Hematopoietic multipotent progenitor cell treated with erythropoietin and hydrocortisone succinate and interleukin-3 and kit ligand, for 6 days (in vitro differentiated cells): ENCODE measurements around the gene COIL.
A peak's percentile ranks its signal among the peaks of the same experiment; 100 is the strongest.

Experiments used
- DNase-seq: peaks from one replicate; pipeline ENCODE4 v3.0.0-alpha.2; 2015

The COIL gene

DNA sequence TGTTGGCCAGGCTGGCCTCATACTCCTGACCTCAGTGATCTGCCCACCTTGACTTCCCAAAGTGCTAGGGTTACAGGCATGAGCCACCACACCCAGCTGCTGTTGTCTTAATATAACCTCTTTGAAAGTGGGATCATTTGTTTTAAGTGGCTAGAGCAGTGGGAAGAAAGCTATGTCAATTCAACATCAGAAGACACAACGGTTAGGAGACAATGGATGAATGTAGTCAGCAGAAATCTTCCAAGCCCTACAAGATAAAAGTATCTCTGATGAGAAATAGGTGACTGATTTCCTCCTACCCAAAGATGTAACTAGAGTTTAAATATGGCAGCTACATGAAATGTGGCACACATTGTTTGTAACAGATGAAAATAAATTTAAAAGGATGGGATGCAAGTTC is 27.0 kb downstream of the COIL start:
- no peak for DNase-seq

DNA sequence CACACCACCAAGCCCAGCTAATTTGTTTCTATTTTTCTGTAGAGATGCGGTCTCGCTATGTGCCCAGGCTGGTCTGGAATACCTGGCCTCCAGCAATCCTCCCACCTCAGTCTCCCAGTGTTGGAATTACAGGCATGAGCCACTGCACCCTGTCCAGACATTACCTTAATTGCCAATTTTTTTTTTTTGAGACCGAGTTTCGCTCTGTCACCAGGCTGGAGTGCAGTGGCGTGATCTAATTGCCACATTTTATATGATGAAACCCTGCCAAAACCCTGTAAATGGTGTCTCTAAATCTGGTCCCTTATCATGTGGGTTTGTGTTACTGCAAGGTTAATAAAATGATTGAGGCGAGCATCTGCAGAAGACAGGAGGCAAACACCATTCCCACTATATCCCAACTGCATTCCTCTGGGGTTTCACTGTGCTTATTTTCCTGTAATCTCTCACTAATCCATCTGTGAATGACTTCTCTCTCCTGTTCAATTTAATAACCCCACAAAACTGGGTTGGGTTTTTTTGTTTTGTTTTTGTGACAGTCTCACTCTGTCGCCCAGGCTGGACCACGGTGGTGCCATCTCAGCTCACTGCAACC is 27.6 kb downstream of the COIL start:
- no peak for DNase-seq

DNA sequence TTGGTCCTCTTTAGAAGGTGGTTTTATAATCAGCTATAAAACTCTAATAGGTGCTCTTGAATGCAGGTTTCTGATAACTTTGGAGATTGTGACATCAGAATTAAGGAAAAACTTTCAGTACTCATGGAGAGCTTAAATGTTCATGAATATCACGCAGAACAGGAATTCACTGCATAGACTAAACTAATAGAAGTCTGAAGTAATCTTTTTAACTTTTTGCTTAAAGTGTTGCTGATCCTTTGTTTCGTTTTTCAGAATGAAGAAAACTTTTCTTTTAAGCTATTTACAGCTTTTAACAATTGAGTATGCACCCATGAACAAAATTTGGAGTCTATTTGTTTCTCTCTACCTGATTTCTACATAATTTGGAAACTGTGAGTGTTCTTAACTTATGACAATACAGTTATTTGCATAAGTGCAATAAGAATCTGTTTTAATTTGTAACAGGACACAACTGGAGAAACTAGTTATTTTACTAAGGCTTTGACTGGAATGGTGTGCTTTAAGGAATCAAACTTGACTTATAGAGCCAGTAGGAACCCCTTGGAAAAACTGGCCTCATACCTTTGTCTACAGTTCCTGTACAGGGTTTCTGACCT is 30.0 kb downstream of the COIL start:
- no peak for DNase-seq

DNA sequence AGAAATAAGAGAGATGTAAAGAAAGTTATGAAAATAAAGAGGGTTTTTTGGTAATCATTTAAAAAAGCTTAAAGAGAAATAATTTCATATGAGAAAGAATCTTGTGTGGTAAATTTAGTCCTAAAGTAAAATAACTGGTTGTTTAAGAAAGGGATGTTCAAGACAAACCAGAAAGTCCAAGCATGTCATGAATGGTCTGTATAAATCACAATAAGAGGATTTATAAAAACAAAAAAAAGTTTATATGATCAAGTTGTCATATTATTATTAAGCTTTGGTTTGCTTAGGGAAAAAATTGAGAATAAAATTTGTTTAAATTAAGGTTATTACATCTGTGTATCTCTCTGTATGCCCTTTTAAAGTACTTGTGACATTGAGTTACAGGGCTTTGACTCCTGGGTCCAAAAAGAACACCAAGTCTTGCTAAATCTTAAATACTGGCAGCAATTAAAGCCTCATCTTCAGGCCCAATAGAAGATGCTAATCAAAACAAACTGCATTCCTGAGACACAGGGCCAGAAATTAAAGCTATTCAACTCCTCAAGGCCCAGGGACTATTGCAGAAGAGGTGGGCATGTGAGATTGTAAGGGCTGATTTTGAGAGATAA is 31.4 kb downstream of the COIL start:
- peak; percentile 28 for DNase-seq

DNA sequence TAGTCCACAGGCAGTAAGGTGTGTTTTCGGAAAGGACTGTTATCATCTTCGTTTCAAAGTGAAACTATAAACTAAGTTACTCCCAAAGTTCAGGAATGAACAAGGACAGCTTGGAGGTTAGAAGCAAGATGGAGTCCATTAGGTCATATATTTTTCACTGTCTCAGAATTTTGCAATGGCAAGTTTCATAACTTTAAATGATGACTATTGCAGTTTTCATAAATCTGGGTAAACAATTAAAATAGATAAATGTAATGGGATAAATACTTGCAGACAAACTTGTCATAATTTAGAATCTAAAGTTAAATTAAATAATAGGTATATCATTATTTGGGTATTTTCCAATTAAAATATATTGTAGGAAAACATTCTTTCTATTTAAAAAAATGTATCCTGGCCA is 32.3 kb downstream of the COIL start:
- no peak for DNase-seq

DNA sequence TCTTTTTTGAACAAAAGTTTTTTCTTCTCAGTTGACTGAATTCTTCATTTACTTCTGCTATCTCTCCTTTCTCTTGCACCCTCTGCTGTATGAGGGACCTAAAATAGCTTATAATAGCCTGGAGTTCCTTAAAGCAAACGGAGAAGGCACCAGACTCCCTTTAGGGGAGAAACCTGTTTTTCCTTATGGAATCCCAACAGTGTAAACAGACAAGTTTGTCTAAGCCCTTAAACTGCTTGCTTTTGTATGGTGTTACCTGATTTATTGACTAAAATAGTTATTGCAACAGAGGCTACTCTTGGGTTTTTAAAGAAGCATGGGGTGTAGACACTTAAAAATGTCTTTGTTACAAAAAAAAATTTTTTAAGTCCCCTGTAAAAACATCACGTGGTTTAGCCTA is 34.1 kb downstream of the COIL start:
- no peak for DNase-seq

DNA sequence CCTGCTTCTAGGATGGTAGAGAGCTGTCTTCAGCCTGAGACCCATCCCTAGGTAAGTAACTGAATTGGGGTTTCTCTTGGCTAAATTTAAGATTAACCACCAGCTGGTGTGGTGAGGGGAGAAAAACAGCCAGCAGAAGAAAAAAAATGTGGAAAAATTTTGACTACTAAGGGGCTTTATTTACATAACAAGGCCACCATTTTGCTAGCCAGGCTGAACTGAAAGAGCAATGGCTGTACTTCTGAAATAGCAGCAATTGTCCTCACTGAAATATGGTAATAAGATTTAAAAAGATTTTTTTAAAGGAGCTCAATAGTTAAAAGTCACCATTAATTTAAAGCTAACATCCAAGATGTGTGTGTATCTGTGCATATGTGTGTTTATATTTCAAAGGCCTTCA is 34.6 kb downstream of the COIL start:
- no peak for DNase-seq

DNA sequence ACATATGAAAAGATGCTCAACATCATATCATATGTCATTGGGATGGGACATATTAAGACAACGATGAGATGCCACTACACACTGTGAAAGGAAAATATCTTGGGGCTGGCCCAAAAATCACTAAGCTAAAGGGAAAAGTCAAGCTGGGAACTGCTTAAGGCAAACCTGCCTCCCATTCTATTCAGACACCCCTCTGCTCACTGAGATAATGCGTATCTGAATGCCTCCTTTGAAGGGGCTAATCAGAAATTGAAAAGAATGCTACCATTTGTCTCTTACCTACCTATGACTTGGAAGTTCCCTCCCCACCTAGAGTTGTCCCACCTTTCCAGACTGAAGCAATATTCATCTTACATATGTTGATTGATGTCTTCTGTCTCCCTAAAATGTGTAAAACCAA is 35.8 kb downstream of the COIL start:
- DNase-seq: no peak

DNA sequence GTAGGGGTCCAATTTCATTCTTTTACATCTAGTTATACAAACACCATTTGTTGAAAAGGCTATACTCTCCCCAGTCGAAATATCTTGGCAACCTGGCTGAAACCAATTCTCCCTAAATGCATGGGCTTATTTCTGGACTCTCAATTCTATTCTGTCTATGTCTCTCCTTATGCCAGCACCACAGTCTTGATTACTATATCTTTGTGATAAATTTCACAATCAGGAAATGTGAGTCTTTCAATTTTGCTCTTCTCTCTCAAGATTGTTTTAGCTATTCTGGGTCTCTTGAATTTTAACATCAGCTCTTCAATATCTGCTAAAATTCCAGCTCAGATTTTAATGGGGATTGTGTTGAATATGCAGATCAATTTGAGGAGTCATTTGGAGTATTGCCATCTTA is 41.1 kb downstream of the COIL start:
- DNase-seq: no peak

DNA sequence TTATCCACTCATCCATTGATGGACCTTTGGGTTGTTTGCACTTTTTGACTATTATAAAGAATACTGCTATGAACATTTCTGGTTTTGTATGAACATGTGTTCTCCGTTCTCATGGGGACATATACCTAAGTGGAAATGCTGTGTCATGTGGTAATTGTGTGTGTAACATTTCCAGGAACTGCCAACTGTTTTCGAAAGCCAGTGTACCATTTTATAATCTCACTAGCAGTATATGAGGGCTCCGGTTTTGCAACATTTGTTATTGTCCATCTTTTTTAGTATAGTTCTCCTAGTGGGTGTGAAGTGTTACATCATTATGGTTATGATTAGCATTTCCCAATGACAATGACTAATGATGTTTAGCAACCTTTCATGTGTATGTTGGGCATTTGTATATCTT is 41.9 kb downstream of the COIL start:
- peak; percentile 77 for DNase-seq

DNA sequence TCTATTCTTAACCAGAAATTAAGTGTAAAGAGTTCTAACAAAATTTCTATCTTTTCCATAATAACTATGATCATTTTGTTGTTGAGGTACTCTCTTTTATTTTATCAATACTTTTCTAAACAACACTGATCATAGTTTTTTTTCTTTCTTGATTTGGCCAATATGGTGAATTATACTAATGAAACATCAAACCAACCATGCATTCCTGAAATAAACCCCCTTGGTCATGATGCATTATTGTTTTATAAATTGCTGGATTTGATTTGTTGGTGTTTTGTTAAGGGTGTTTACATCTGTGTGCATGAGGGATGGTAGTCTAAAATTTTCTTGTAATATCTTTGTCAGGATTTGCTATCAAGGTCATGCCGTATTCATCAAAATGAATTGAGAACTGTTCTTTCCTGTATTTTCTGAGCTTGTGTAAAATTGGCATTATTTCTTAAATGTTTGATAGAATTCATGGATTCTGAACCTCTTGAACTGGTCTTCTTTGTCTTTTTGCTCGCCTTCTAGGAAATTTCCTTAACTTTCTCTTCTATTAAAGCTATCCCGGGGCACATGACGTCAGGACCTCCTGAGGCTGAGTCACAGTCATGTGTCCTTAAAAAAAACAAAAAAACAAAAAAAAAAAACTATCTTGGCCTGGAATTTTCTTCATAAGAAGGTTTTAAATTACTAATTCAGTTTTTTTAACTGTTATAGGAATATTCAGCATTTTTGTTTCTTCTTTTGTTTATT is 43.1 kb downstream of the COIL start:
- DNase-seq: no peak

DNA sequence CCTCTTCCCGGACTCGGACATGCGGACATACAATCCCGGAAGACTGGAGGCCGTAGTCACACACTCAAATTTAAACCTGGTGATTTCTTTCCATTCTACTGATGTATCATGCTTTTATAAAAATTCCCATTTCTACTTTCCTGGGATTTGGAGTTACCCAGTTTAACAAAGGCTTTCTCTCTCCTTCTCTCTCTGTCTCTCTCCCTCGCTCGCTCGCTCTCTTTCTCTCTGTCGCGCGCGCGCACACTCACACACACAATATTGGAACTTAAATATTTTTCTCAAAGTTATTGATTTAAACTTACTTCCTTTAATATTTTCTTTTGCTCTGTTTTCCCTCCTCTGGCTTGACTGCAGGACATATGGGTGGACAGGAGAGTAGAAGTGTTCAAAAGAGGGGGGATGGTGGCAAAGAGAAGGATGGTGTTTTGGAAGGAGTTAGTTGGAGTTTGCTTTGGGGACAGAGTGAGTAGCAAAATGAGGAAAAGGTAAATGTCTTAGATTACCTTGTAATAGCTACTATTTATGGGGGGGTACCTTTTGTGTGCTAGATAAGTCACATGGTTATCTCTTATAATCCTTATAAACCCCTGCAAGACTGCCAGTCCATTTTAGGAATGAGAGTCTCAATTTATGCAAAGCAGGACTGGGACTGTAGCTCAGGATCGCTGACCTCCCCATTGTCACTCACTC is 46.1 kb downstream of the COIL start:
- DNase-seq: peak; percentile 49

DNA sequence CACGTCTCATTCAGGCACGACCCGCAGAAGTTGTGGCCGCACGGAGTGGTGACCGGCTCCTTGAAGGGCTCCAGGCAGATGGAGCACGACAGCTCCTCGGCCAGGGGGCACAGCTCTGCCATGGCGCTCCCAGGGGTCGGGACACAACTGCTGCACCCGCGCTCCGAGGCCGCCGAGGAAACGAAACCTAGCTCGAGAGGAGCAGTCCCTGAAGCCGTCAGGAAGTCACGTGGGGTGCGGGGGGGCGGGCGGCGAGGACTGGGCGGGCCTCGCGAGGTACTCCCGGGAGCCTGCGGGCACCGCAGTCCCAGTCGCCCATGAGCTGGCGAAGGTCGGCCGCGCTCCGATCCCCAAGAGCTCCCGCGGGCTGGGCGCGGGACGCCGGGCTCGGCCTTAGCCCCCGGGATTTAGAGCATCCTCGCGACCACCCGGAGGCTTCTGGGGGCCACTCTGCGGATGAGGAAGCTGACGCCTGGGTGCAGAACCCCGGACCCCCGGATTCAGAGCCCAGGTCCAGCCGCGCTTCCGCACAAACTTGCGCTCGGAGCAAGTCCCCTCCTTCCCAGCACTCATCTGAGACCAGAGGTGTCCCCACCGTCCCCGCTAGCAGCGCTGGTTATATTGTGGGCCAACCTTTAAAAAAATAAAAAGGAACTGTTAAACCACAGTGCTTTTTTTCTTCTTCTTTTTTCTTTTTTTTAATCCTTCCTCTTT is 46.8 kb downstream of the COIL start, which contains the start of gene TRIM25:
Gene TRIM25 (minus strand): TSS at position 183 of the 714 bp plus-strand sequence. CDS start 61 bp downstream, at position 122.
- peak; percentile 94 for DNase-seq

DNA sequence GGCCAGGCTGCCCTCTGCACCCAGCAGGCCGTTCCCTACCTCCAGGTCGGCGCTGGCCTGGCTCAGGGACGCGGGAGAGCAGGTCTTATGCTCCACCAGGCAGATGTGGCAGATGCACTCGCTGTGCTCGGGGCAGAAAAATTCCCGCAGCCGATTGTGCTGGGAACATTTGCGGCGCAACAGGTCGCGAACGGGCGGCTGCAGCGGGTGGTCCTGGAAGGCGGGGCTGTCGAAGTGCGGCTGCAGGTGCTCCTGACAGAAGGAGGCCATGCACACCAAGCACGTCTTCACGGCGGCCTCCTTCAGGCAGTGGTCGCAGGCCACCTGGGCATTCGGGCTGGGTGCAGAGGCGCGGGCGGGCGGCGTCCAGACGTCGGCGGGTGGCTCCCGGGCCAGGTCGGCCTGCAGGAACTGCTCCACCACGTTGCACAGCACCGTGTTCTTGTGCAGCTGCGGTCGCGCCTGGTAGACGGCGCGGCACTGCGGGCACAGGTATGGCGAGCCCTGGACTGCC is 47.4 kb downstream of the COIL start:
- peak; percentile 35 for DNase-seq

DNA sequence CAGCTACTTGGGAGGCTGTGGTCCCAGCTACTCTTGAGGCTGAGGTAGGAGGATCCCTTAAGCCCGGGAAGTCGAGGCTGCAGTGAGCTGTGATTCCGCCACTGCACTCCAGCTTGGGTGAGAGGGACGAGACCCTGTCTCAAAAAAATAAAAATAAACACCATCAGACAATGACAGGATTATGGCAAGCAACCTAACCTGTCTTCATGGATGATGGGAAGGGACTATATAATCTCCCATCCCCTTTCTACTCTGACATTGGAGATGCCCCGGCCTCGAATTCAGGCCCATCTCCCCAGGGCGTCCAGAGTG is 47.9 kb downstream of the COIL start:
- DNase-seq: no peak

DNA sequence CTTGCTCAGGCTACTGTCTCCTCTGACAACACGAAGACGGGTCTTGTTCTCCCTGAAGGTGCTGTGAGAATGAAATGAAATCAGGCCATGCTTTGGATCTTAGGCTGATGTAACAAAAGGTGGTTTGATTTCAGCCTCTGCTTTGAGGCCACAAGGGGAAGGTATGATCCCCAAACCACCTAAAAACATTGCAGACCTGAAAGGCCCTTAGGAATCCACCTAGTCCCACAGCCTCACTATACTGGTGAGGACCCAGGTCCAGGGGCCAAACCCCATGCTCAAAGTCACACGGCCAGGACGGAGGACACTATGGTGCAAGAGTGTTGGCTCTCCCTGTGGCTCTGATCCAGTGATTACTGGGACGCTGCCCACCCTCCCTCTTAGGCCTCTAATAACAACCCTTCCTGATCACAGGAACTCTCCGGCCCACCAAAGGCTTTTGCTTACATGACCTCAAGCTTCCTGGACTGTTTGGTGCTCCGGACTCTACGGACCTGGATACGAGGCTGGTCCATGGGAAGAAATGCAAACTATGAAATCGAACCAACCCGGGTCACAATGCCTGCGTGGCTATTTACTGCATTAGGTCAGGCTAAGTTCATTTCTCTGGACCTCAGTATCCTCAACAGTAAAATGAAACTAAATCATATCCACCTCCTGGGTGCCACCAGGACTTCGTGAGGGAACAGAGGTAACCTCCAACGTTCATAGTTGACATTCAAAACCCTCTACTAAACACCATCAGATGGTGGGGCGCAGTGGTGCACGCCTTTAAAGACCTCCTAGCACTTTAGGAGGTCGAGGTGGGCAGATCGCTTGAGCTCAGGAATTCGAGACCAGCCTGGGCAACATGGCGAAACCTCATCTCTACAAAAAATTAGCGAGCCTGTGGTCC is 48.5 kb downstream of the COIL start:
- peak; percentile 13 for DNase-seq

DNA sequence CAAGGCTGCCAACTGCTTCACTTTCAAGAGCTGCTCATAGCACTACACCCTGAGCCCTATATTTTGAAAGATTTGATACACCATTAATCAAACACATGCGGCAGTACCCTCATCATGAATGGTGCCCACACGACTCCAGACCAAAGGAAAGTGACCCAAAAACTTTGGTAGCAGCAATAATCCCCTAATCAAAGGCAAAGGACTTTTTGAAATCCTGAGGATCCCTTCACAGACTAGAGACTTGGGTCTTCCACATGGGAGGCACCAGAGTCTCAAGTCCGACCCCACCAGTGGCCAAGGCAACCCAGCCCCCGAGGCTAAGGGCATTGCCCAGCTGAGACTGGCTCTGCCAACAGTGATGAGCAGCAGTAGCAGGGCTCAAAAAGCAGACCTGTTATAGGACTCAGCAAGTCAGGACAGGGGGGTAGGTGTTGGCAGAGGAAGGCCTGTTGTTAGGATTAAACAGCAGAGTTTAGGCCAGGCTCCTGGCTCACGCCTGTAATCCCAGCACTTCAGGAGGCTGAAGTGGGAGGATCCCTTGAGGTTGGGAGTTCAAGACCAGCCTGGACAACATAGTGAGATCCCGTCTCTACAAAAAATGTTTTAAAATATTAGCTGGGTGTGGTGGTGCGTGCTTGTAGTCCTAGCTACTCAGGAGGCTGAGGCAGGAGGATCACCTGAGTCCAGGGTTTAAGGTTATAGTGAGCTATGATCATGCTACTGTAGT is 50.2 kb downstream of the COIL start:
- DNase-seq: peak; percentile 14

DNA sequence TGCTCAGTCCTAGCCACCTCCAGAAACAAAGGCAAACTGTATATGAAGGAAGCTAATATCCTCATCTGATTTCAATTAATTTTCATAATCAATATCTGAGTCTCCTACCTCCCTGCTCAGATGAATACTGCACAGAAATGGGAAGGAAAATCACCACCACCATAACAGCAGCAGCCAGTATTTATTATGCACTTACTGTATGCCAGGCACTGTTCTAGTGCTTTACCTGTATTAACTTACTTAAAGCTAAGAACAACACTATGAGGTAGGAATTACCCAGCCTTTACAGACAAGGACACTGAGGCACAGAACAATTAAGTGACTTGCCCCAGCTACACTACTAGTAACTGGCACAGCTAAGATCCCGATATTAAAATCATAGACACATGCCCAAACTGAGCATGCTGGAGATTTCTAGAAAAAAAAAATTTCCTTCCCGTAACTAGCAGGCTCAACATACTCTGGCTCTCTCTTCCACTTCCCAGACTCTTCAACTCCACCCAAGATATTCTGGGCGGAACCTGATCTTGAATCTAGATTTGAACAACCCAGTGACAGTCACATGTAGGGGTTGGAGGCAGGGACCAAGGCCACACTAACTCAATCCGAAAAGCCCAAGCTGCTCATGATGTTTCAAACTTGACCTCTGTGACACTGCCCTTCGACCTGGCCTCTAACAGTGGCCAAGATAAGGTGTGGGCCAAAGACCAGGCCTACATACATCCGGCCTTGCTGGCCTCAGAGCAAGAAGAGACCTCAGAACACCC is 50.9 kb downstream of the COIL start:
- peak; percentile 84 for DNase-seq

DNA sequence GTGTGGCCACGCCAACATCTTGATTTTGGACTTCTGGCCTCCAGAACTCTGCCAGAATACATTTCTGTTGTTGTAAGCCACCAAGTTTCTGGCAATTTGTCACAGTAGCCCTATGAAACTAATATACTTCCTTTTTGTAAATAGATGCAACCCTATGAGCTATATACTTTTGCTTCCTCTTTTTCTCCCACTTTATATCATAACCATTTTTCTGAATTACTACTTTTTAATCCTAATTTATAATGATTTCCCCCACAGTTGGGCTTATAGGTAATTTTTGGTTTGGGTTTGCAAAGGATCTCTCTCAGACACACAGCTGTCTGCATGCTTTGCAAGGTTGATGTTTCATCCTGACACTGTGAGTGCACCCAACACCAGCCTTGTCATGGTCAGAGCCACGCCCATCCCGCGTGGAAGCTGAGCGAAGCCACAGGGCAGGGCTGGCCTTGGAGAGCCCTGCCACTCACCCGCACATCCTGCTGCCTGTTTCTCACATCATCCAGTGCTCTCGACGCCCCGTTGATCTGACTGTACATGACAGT is 52.8 kb downstream of the COIL start:
- peak; percentile 82 for DNase-seq

DNA sequence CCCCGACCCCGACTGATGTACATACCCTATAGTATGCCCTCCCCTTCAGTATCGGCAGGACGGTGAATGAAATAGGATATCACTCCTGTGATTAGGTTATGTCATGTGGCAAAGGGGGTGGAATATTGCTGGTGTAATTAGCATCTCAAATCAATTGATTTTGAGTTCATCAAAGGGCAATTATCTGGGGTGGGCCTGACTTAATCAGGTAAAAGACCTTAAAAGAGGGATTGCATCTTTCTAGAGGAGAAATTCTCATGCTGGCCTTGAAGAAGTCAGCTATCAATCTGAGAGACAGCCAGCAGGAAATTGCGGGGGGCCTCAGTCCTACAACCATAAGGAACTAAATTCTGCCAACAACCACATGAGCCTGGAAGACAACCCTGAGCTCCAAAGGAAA is 57.3 kb downstream of the COIL start:
- no peak for DNase-seq
